Endothelial cell of umbilical vein (primary cell): Measurements from ENCODE around the gene PSD2. TPM values are rescaled to one million over a fixed set of nuclear protein-coding genes. Genes with fewer than 3 reads are reported as not detected.

Source experiments
- BruUV-seq: library from RNA; stranded (reverse); fragments of 400-500 nt; replicated peaks from 2 replicates; lab custom pipeline; 2021; lab: Mats Ljungman, UMichigan
- CTCF ChIA-PET: fragments of 300-600, 350-600 bp; sonication (Branson Sonifier 250); formaldehyde crosslinking; loops from one replicate; lab custom pipeline; 2021; ENCODE audit warnings: antibody characterized with exemption, inconsistent platforms; lab: Charles Lee
- POLR2A ChIA-PET: fragments of 300-600, 350-600 bp; sonication (Branson Sonifier 250); formaldehyde crosslinking; loops from one replicate; lab custom pipeline; 2021; ENCODE audit warnings: antibody characterized with exemption, inconsistent platforms; lab: Charles Lee
- DNase-seq: peaks from one replicate; pipeline ENCODE4 v3.0.0-alpha.2; 2011; ENCODE audit warnings: low read depth, low spot score
- FAIRE-seq: peaks from 2 replicates; lab custom pipeline; 2011; peaks lifted over from hg19 to GRCh38; lab: Jason Lieb, UNC
- H2AFZ ChIP-seq: 2 replicates; pipeline ENCODE4 v1.6.0; 2012; ENCODE audit warnings: low read depth, low read length, control low read depth, inconsistent platforms
- H3K27ac ChIP-seq: 2 replicates; pipeline ENCODE4 v1.5.1; 2011; ENCODE audit warnings: low read depth, mild to moderate bottlenecking, control low read depth, low read length, moderate library complexity; ENCODE audit not compliant: insufficient read depth
- H3K27me3 ChIP-seq, 2 experiments: 2 replicates each; pipeline versions ENCODE4 v1.6.0 to v1.6.1; 2011; ENCODE audit warnings: low read length in 2 of 2, mixed read lengths in 1 of 2; ENCODE audit not compliant: control insufficient read depth in 2 of 2, insufficient read depth in 2 of 2
- H3K36me3 ChIP-seq, 2 experiments: 2 replicates in 1 of 2; 3 replicates in 1 of 2; pipeline ENCODE4 v1.5.1; 2011; ENCODE audit warnings: low read length in 2 of 2, mild to moderate bottlenecking in 1 of 2, moderate library complexity in 1 of 2; ENCODE audit not compliant: control insufficient read depth in 2 of 2, insufficient read depth in 2 of 2; ENCODE audit errors: extremely low read depth in 1 of 2
- H3K4me1 ChIP-seq: 3 replicates; pipeline ENCODE4 v1.5.1; 2011; ENCODE audit warnings: mild to moderate bottlenecking, low read length; ENCODE audit not compliant: control insufficient read depth, insufficient read depth; ENCODE audit errors: extremely low read depth
- H3K4me2 ChIP-seq: 2 replicates; pipeline ENCODE4 v1.6.1; 2011; ENCODE audit warnings: low read length, control low read depth, mixed read lengths; ENCODE audit not compliant: insufficient read depth
- H3K4me3 ChIP-seq, 3 experiments: fragments of 200-600 bp in 1 of 3; sonication (generic), shearing (Covaris generic) in 1 of 3; replicated peaks in 1 of 3; 2 replicates each; pipeline ENCODE4 v1.5.1; 2011 to 2016; ENCODE audit warnings: control low read depth in 3 of 3, low read length in 3 of 3, mild to moderate bottlenecking in 2 of 3, inconsistent platforms in 1 of 3, low read depth in 1 of 3, moderate library complexity in 1 of 3; ENCODE audit not compliant: insufficient read depth in 1 of 3
- H3K79me2 ChIP-seq: 2 replicates; pipeline ENCODE4 v1.6.0; 2012; ENCODE audit warnings: low read length, inconsistent platforms; ENCODE audit not compliant: control insufficient read depth, insufficient read depth
- H3K9ac ChIP-seq: replicated peaks from 2 replicates; pipeline ENCODE3; 2011; ENCODE audit warnings: low read length, control low read depth; ENCODE audit not compliant: insufficient read depth; ENCODE audit errors: extremely low read depth
- H3K9me1 ChIP-seq: replicated peaks from 3 replicates; pipeline ENCODE4 v1.6.0; 2011; ENCODE audit warnings: mild to moderate bottlenecking, low read length; ENCODE audit not compliant: control insufficient read depth, insufficient read depth; ENCODE audit errors: extremely low read depth
- H3K9me3 ChIP-seq: replicated peaks from 2 replicates; pipeline ENCODE4 v1.5.1; 2012; ENCODE audit warnings: low read length, inconsistent platforms; ENCODE audit not compliant: control insufficient read depth, insufficient read depth
- H4K20me1 ChIP-seq: replicated peaks from 2 replicates; pipeline ENCODE3; 2011; ENCODE audit warnings: mild to moderate bottlenecking, low read length; ENCODE audit not compliant: control insufficient read depth, insufficient read depth; ENCODE audit errors: extremely low read depth
- CTCF ChIP-seq, 2 donors: IDR thresholded peaks; 1 replicate in 1 of 2; 2 replicates in 1 of 2; pipeline ENCODE4 v1.5.1; 2011; ENCODE audit warnings: low read length in 2 of 2, mild to moderate bottlenecking in 2 of 2, moderate library complexity in 2 of 2, control low read depth in 1 of 2, inconsistent platforms in 1 of 2, low read depth in 1 of 2; ENCODE audit not compliant: insufficient read depth in 1 of 2; ENCODE audit errors: extremely low read depth in 1 of 2
- EZH2 ChIP-seq: IDR thresholded peaks from 2 replicates; pipeline ENCODE4 v1.6.1; 2012; ENCODE audit warnings: borderline replicate concordance, low read depth, mild to moderate bottlenecking, moderate library complexity, low read length, inconsistent platforms; ENCODE audit not compliant: severe bottlenecking
- FOS ChIP-seq: IDR thresholded peaks from 2 replicates; pipeline ENCODE4 v1.6.1; 2011; ENCODE audit warnings: mild to moderate bottlenecking, low read length, moderate library complexity, borderline replicate concordance; ENCODE audit not compliant: insufficient read depth
- GATA2 ChIP-seq: IDR thresholded peaks from 2 replicates; pipeline ENCODE4 v1.7.0; 2011; ENCODE audit warnings: low read depth, mild to moderate bottlenecking, moderate library complexity, mixed read lengths, low read length; ENCODE audit not compliant: insufficient read length, insufficient read depth
- JUN ChIP-seq: IDR thresholded peaks from 2 replicates; pipeline ENCODE4 v1.6.1; 2011; ENCODE audit warnings: borderline replicate concordance, low read depth; ENCODE audit not compliant: insufficient read length, insufficient read depth
- MAX ChIP-seq: IDR thresholded peaks from 2 replicates; pipeline ENCODE4 v1.6.1; 2011; ENCODE audit not compliant: insufficient read depth, insufficient read length
- MYC ChIP-seq: IDR thresholded peaks from one replicate; pipeline ENCODE4 v1.6.1; 2011; ENCODE audit warnings: mild to moderate bottlenecking, low read depth, low read length
- POLR2A ChIP-seq: IDR thresholded peaks from 2 replicates; pipeline ENCODE4 v1.6.1; 2012; ENCODE audit warnings: low read depth, mild to moderate bottlenecking, control low read depth, low read length
- POLR2AphosphoS5 ChIP-seq: IDR thresholded peaks from 2 replicates; pipeline ENCODE4 v1.6.1; 2012; ENCODE audit warnings: low read depth, mild to moderate bottlenecking, control low read depth, low read length, moderate library complexity; ENCODE audit not compliant: insufficient read depth
- dilution Hi-C: fragments of 300-500 bp; cut with MboI; formaldehyde crosslinking; loops from one replicate; pipeline ENCODE4 v1.15.0; 2019; ENCODE audit warnings: low sequenced_read_pairs; ENCODE audit not compliant: extremely low pct_ligation_motif_present
- intact Hi-C: fragments of 100-400 bp; cut with micrococcal nuclease; formaldehyde crosslinking; loops from one replicate; pipeline ENCODE4 v1.10.0; 2022
- polyA plus RNA-seq, 4 experiments: library from polyadenylated mRNA; depleted of rRNA in 3 of 4; stranded (reverse) in 3 of 4; unstranded in 1 of 4; fragments of >200 nt; gene quantifications; 2 replicates each; pipeline versions ENCODE4 v1.2.1 to v1.2.3, GENCODE V29; 2011 to 2012; ENCODE audit warnings: missing spikeins in 1 of 4
- total RNA-seq: library from RNA; stranded (reverse); gene quantifications from 2 replicates; pipeline ENCODE4 v1.2.3, GENCODE V29; 2021

The PSD2 gene
- total and polyA plus RNA-seq, 2 donors (not counting 3 experiments of a cell fraction or from before 2014, with no cell fraction given): not detected

- Histone ChIP-seq H3K27me3 (no peaks in the 10 kb centered on the region), H3K9ac (no peak overlapping the region), H3K9me3 (no peaks in the 10 kb centered on the region), H3K4me2 (no peak overlapping the region), H2AFZ (no peak overlapping the region), H4K20me1 (no peaks in the 10 kb centered on the region), H3K79me2 (no peaks in the 10 kb centered on the region), H3K36me3 (no peaks in the 10 kb centered on the region), H3K4me1 (no peaks in the 10 kb centered on the region), H3K27ac (no peak overlapping the region), H3K9me1 (no peaks in the 10 kb centered on the region), H3K4me3 (no peak overlapping the region)
- FAIRE-seq: no peak
- intact Hi-C loops: no loop called here
- ChIA-PET POLR2A (no interaction called here), CTCF (interaction anchor here (1.3 kb wide), 1 partner anchor 24 kb away, joined by 3 read pairs; no protein-coding TSS in a partner anchor)
- BruUV-seq: no TSS peak
- TF ChIP-seq JUN (no peak), EZH2 (no peak), CTCF (IDR thresholded peaks at IDR 0.05; ENCODE audit: extremely low read depth in 1 of 2, insufficient read depth in 1 of 2, low read depth in 1 of 2, low read length in 2 of 2) (no peak), POLR2A (no peak), GATA2 (no peak), POLR2AphosphoS5 (no peak), MYC (no peak), MAX (no peak), FOS (no peak)
- DNase-seq: no peak
- dilution Hi-C loops: no loop called here
Observed at GRCh38 chr5:139821806-139822552, 26.4 kb downstream of the PSD2 start.
